Measurements from ENCODE around the gene KLK15.
"Not testable (repeated sequence)": the region's sequence is repeated elsewhere in the genome, so short reads cannot be mapped to it uniquely, and the experiment has no call there.

The KLK15 gene

GRCh38 chr19:50821248-50821612 lies 12.1 kb downstream of the KLK15 start:
- DNase-seq (ENCODE audit: low read depth, low spot score) = no peak

GRCh38 chr19:50820549-50821247 lies 12.7 kb downstream of the KLK15 start:
- no peak for DNase-seq (ENCODE audit: low read depth, low spot score)

- DNase-seq (ENCODE audit: low read depth, low spot score) = no peak
These were observed 13.3 kb downstream of the KLK15 start for GRCh38 chr19:50820086-50820485.

GRCh38 chr19:50819636-50820035 lies 13.7 kb downstream of the KLK15 start:
- DNase-seq (ENCODE audit: low read depth, low spot score) = no peak

GRCh38 chr19:50818859-50819472 lies 14.4 kb downstream of the KLK15 start:
- DNase-seq (ENCODE audit: low read depth, low spot score) = no peak

- DNase-seq (ENCODE audit: low read depth, low spot score) = no peak
These were observed 15.2 kb downstream of the KLK15 start for GRCh38 chr19:50817941-50818858.

- DNase-seq (ENCODE audit: low read depth, low spot score) = no peak
These were observed 17.9 kb downstream of the KLK15 start for GRCh38 chr19:50815439-50815838.

- no peak for DNase-seq (ENCODE audit: low read depth, low spot score)
These were observed 18.5 kb downstream of the KLK15 start for GRCh38 chr19:50814883-50815282.

GRCh38 chr19:50812474-50812873 lies 20.9 kb downstream of the KLK15 start:
- no peak for DNase-seq (ENCODE audit: low read depth, low spot score)

- DNase-seq (ENCODE audit: low read depth, low spot score) = not testable (repeated sequence)
These were observed 21.6 kb downstream of the KLK15 start for GRCh38 chr19:50811622-50812238.

GRCh38 chr19:50808856-50809255 lies 24.5 kb downstream of the KLK15 start:
- no peak for DNase-seq (ENCODE audit: low read depth, low spot score)

- peak; percentile 96 for DNase-seq (ENCODE audit: low read depth, low spot score)
These were observed 28.7 kb downstream of the KLK15 start for GRCh38 chr19:50804420-50805272.

GRCh38 chr19:50803633-50804419 lies 29.5 kb downstream of the KLK15 start:
- no peak for DNase-seq (ENCODE audit: low read depth, low spot score)

GRCh38 chr19:50801107-50801506 lies 32.3 kb downstream of the KLK15 start:
- DNase-seq (ENCODE audit: low read depth, low spot score) = no peak

GRCh38 chr19:50799547-50799851 lies 33.9 kb downstream of the KLK15 start:
- DNase-seq (ENCODE audit: low read depth, low spot score) = no peak

- no peak for DNase-seq (ENCODE audit: low read depth, low spot score)
These were observed 34.5 kb downstream of the KLK15 start for GRCh38 chr19:50798659-50799546.

GRCh38 chr19:50797781-50798658 lies 35.4 kb downstream of the KLK15 start:
- no peak for DNase-seq (ENCODE audit: low read depth, low spot score)

GRCh38 chr19:50797429-50797780 lies 36.0 kb downstream of the KLK15 start:
- no peak for DNase-seq (ENCODE audit: low read depth, low spot score)
